ENCODE measurements around the gene SUSD5. TPM values are rescaled to one million over a fixed set of nuclear protein-coding genes. Genes with fewer than 3 reads are reported as not detected.

SUSD5 gene
- total RNA-seq, 1 experiment from 2014 or later, result 4.9 TPM

DNA sequence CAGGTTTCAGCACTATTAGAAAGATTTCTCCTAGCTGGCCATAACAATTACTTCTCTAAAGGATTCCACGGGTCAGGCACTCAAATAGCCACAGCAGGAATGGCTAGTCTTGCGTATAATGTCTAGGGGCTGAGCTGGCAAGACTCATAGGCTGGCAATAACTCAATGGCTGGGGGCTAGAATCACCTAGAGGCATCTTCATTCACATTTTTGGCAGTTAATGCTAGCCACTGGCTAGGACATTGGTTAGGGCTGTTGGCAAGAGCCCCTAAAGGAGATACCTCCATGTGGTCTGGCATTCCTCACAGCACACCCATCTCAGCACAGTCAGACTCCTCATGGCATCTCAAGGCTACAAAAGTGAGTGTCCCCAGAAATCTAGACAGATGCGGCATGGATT is 6.2 kb downstream of the SUSD5 start:
- no peak overlapping the region for H2BK20ac ChIP-seq (ENCODE audit: low read depth, low read length, poor library complexity, severe bottlenecking)
- no peak overlapping the region for H4K8ac ChIP-seq (replicated peaks; ENCODE audit: insufficient read length, low read depth, low read length)
- no peaks in the 10 kb centered on the region for H3K79me1 ChIP-seq (ENCODE audit: insufficient read depth, low read depth, low read length, poor library complexity, severe bottlenecking)
- no peak overlapping the region for H3K27ac ChIP-seq (ENCODE audit: insufficient read length, low read depth, low read length)
- H3K27me3 ChIP-seq (ENCODE audit: insufficient read depth, low read length), result peaks cover 6% of the 10 kb centered on the region; the same call in 1 of the 2 replicates
- H3K4me1 ChIP-seq (ENCODE audit: insufficient read depth, low read length), result no peaks in the 10 kb centered on the region
- no peak overlapping the region for H3K4me3 Mint-ChIP-seq
- no peak overlapping the region for H4K91ac ChIP-seq (ENCODE audit: insufficient read length, low read depth, low read length)
- peaks cover under 1 to 1% of the 10 kb centered on the region in 2 experiments; a peak in 3 of 4 replicates for H3K4me1 Mint-ChIP-seq
- no peak overlapping the region for H4K5ac ChIP-seq (ENCODE audit: insufficient read length, low read depth, low read length)
- no CpG with 5 or more reads among the region's 3 CpGs for WGBS (ENCODE audit: extremely low coverage, insufficient read length, low lambda C conversion rate)
- no peak overlapping the region for H3K56ac ChIP-seq (ENCODE audit: insufficient read length, low read depth, low read length)
- H4K20me1 ChIP-seq (ENCODE audit: control insufficient read depth, insufficient read depth, insufficient read length), result no peaks in the 10 kb centered on the region
- H3K9ac ChIP-seq (ENCODE audit: extremely low read depth, insufficient read length, low read length), result no peak overlapping the region
- H3T11ph ChIP-seq (ENCODE audit: low read length), result no peak overlapping the region
- no peak overlapping the region for H2BK12ac ChIP-seq (ENCODE audit: insufficient read length, low read depth, low read length)
- no peak for DNase-seq
- H3K23me2 ChIP-seq (ENCODE audit: insufficient read length, low read depth, low read length, poor library complexity, severe bottlenecking), result peaks cover 6% of the 10 kb centered on the region
- peaks cover 14 to 15% of the 10 kb centered on the region in 2 experiments for H3K9me3 Mint-ChIP-seq
- H3K27ac Mint-ChIP-seq, result no peak overlapping the region
- peaks cover 28% of the 10 kb centered on the region for H3K27me3 Mint-ChIP-seq (ENCODE audit: low read depth)
- no peak overlapping the region for H3K14ac ChIP-seq (ENCODE audit: insufficient read depth, low read length)
- H2AK5ac ChIP-seq (ENCODE audit: insufficient read length, low read length), result no peak overlapping the region
- H2BK5ac ChIP-seq (ENCODE audit: insufficient read length, low read length), result no peak overlapping the region
- H3K79me2 ChIP-seq (ENCODE audit: insufficient read depth, low read length), result no peaks in the 10 kb centered on the region
- no peak overlapping the region for H2AFZ ChIP-seq (ENCODE audit: low read length)
- TF ChIP-seq, protein P1, sequence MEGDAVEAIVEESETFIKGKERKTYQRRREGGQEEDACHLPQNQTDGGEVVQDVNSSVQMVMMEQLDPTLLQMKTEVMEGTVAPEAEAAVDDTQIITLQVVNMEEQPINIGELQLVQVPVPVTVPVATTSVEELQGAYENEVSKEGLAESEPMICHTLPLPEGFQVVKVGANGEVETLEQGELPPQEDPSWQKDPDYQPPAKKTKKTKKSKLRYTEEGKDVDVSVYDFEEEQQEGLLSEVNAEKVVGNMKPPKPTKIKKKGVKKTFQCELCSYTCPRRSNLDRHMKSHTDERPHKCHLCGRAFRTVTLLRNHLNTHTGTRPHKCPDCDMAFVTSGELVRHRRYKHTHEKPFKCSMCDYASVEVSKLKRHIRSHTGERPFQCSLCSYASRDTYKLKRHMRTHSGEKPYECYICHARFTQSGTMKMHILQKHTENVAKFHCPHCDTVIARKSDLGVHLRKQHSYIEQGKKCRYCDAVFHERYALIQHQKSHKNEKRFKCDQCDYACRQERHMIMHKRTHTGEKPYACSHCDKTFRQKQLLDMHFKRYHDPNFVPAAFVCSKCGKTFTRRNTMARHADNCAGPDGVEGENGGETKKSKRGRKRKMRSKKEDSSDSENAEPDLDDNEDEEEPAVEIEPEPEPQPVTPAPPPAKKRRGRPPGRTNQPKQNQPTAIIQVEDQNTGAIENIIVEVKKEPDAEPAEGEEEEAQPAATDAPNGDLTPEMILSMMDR (conservative IDR thresholded peaks at IDR 0.05), result no peak
- H3K4me2 ChIP-seq (ENCODE audit: insufficient read depth, insufficient read length, low read length), result no peak overlapping the region
- no peak overlapping the region for H2BK120ac ChIP-seq (ENCODE audit: low read depth, low read length, poor library complexity, severe bottlenecking)
- no peak overlapping the region for H3K4ac ChIP-seq (ENCODE audit: low read depth, low read length)
- H2BK15ac ChIP-seq (ENCODE audit: low read depth, low read length), result no peak overlapping the region
- H3K36me3 Mint-ChIP-seq (ENCODE audit: insufficient read depth in 1 of 3, low read depth in 3 of 3), result peaks cover 11 to 19% (median 13%) of the 10 kb centered on the region in 3 experiments
- H3K18ac ChIP-seq (ENCODE audit: insufficient read length, low read depth, low read length), result no peak overlapping the region
- H3K23ac ChIP-seq (ENCODE audit: insufficient read length, low read depth, low read length), result no peak overlapping the region
- no peaks in the 10 kb centered on the region for H3K9me3 ChIP-seq (ENCODE audit: control insufficient read depth, low read depth, low read length)
